Measurements from ENCODE around the gene MAPK13. TPM values are rescaled to one million over a fixed set of nuclear protein-coding genes. Genes with fewer than 3 reads are reported as not detected.
A peak's percentile ranks its signal among the peaks of the same experiment; 100 is the strongest.
"Not testable (repeated sequence)": the region's sequence is repeated elsewhere in the genome, so short reads cannot be mapped to it uniquely, and the experiment has no call there.

The MAPK13 gene
- polyA plus RNA-seq (ENCODE audit: insufficient read length), result 6.8 TPM

DNA sequence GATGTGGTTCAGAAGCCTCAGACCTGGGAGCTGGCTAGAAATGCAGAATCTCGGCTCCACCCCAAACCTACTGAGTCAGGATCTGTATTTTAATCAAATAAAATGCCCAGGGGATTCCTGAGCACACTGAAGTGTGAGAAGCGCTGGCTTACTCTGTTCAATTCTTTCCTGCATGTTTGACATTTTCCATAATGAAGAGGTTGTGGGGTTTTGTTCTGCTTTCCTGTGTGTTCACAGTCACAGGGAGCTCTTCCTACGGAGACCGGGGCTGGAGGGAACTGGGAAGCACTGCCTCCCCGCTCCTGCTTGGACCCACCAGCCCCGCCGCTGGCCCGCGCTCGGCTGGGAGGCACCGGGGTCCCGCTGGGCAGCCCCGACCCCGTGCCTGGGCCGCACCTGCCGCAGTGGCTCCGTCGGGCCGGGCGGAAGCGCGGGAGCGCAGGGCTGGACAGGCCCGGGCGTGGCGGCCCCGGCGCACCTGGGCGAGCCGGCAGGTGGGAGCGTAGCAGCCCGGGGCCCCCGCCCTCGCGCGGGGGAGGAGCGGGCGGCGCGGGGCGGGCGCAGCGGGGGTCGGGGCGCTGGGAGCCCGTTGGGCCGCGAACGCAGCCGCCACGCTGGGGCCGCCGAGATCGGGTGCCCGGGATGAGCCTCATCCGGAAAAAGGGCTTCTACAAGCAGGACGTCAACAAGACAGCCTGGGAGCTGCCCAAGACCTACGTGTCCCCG is at the start of gene MAPK13:
MAPK13 (plus strand) TSS at position 573 of the 726 bp plus-strand sequence; CDS start at position 643, 70 bp downstream.
- no peak for DNase-seq (ENCODE audit: low read depth)

DNA sequence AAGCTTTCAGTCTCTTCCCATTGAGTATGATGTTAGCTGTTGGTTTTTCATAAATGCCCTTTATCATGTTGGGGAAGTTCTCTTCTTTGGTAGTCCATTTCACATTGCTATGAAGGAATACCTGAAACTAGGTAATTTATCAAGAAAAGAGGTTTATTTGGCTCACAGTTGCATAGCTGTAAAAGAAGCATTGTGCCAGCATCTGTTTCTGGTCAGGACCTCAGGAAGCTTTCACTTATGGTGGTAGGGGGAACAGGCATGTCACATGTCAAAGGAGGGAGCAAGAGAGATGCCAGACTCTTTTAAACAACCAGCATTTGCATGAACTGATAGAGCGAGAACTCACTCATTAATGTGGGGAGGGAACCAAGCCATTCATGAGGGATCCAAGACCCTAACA is 48.0 kb upstream of the MAPK13 start:
- DNase-seq (ENCODE audit: low read depth), result no peak

DNA sequence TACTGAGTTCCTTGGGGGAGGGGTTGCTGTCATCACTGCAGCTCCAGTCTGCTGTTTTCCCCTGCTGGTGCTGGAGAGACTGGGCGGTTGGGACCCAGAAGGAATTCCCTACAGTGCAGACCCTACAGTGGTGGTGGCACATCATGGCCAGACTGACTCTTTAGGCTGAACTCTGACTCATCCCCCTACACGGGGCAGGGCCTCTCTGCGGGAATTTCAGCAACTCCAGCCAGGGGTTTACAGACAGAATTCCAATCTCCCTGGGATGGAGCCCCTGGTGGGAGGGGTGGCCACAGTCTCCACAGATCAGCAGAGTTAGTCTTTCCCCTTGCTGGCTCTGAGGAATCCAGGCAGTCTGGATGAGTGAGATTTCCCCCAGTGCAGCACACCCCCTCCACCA is 46.9 kb upstream of the MAPK13 start:
- no peak for DNase-seq (ENCODE audit: low read depth)

DNA sequence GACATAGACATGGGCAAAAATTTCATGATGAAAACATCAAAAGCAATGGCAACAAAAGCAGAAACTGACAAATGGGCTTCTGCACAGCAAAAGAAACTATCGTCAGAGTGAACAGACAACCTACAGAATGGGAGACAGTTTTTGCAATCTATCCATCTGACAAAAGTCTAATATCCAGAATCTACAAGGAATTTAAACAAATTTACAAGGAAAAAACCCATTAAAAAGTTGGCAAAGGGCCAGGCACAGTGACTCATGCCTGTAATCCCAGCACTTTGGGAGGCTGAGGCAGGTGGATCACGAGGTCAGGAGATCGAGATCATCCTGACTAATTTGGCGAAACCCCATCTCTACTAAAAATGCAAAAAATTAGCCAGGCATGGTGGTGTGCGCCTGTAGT is 42.1 kb upstream of the MAPK13 start:
- DNase-seq (ENCODE audit: low read depth), result not testable (repeated sequence)

DNA sequence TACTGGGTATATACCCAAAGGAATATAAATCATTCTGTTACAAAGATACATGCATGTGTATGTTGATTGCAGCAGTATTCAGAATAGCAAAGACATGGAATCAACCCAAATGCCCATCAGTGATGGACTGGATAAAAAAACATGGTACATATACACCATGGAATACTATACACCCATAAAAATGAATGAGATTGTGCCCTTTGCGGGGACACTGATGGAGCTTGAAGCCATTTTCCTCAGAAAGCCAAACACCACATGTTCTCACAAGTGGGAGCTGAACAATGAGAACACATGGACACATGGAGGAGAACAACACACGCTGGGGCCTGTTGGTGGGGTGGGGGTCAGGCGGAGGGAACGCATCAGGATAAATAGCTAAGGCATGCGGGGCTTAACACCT is 41.3 kb upstream of the MAPK13 start:
- DNase-seq (ENCODE audit: low read depth), result no peak

DNA sequence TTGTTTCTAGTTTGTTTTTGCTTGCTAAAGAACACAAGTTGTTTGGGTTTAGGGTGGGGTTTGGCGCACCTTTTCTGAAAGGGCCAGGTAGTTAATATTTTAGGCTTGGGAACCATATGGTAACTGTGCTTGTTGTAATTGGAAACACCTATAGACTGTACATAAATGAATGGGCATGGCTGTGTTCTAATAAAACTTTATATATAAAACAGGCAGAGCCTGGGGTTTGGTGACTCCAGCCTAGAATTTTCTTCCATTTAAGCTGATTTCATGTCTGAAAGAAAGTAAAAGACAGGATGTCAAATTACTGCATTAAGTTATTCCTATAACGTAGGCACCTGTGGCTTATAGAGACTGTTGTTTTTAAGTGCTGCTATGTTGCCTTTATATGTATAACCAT is 36.1 kb upstream of the MAPK13 start:
- DNase-seq (ENCODE audit: low read depth), result no peak

DNA sequence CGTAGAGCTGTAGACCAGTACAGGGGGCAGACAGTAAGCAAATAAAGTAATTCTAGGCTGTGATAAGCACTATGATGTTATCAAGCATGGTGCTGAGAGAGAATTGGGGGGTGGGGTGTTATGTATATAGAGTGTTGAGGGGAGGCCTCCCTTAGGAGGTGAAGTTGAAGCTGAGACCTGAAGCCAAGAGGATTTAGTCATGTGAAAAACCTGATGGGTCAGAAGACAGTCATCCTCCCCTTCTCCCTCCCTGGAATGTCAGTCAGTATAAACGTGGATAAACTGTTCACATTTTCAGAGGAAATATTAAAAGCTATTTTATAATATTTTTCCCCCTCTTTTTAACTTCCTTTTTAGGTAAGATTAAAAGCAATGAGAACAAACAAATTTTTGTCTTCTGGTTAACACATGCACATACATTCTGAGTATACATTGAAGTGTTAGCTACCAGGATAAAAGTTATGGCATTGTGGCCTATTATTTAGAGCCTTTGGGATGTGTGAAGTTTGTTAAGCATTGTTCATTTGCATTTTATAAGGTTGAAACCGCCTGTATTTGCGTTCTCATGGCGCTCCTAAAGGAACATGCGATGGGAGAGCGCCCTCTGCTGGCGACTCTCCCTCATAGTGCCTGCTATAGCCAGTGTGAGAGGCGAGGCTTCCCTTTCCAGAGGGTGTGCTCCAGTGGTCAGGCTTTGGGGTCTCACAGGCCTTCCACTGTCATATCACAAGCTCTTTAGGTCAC is 35.4 kb upstream of the MAPK13 start:
- peak; percentile 60 for DNase-seq (ENCODE audit: low read depth)

DNA sequence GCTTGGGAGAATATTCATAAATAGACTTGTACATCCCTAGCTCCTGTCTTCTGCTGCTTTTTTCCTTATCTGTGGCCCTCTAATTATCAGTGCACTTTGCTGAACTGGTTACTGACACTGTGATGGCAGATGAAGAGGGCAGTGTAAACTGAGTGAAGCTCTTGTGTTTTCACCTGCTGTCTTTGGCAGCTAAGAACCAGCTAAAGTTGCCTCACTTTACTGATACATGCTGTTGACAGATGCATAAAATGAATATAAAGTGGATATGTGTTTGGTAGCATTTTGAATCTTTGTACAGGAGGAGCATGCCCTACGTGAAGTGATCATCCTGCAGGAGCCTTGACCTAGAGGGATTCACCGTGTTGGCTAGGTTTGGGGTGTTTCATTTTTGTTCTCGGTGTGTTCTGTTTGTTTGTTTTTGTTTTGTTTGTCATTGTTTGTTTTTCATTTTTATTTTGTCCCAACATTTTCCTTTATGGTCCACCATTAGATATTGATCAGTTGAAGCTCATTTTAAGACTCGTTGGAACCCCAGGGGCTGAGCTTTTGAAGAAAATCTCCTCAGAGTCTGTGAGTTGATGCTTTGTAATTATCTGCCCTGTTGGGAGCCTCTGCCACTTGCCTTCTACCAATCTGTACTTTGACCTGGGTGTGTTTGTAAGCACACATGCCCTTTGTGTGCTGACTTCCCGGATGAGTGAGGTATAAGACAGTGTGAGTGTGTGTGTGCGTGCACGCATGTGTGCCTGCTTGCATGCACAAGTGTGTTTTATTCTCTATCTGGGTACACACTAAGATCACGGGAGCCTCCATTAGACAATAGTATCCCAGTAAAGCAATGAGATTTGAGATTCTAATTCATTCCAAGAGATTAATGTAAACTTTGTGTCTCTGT is 34.6 kb upstream of the MAPK13 start:
- DNase-seq (ENCODE audit: low read depth), result no peak

DNA sequence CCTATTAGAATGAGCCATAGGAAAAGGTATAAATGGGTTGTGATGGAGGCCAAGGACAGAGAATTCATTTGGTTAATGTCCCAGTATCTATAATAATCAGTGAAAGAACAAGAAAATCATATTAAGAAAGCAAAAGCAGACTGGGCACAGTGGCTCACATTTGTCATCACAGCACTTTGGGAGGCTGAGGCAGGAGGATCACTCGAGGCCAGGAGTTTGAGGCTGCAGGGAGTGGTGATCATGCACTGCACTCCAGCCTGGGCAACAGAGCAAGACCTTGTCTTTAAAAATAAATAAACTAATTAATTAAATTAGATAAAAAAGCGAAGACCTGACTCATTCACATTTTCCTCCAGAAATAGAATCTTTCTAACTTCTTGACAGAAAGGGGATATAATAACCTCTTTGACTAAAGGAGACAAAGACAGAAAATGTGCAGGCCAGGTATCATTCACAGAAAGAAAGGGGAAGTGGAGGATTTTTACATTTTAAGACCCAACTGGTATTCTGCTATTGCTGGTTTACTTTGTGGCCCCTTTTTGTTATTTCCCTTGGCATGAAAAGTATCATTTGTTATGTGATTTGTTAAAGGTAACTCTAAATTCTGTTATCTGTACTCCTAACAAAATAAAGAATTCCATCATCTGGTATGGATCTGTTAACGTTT is 31.9 kb upstream of the MAPK13 start:
- DNase-seq (ENCODE audit: low read depth), result no peak

DNA sequence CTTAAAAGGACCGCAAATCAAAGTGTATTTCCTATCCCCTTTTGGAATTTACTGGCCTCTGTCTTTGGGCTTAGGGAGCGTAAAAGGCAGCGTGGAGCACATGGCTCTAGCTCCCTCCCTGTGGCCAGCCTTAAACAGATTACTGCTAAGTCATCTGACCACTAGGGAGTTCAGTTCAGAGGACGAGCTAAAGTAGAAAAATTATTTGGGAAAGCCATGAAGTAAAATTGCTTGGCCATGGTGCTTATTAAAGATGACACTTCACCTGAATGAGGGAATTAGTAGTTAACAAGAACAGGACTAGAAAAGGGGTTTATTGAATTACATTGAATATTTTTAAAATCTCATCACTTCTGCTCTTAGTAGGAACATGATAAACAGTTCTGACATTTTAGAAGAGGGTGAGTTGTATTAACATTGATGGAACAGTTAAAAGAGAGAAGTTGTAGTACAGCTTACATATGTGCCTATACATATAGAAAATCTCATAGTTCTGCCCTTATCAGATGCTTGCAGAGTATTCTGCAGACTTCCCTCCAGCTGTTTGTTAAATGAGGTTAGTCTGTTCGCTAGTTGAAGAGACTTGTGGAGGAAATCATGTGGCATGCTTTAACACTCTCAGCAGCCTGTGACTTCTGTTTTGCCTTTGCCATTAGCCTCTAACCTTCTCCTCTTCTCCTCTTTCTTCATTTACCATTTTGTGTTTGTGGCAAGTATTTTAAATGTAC is 31.2 kb upstream of the MAPK13 start:
- no peak for DNase-seq (ENCODE audit: low read depth)

DNA sequence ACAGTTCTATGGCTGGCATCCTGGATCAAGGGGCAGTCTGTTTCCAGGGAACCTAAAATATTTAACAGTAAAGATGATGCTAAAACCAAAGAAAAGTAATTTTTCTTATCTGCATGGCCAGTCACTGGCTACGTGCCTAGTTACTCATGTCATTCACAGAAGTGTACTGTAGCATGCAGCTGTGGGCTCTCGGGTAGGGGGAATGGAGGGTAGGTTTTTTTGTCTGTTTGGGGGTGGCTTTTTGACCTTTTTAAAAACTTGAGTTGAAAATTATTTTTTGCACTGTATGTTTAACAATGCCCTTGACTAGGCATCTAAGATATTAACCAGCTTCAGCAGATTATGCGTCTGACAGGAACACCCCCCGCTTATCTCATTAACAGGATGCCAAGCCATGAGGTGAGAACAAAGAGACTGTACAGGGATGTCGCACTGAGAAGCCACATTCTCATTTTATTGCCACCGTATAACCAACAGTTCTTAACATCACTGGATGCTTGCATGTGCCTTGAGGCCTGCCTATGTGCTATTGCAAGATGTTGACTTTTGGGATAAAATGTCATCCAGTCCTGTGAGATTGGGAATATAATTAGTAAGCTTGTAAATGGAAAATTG is 30.3 kb upstream of the MAPK13 start:
- no peak for DNase-seq (ENCODE audit: low read depth)

DNA sequence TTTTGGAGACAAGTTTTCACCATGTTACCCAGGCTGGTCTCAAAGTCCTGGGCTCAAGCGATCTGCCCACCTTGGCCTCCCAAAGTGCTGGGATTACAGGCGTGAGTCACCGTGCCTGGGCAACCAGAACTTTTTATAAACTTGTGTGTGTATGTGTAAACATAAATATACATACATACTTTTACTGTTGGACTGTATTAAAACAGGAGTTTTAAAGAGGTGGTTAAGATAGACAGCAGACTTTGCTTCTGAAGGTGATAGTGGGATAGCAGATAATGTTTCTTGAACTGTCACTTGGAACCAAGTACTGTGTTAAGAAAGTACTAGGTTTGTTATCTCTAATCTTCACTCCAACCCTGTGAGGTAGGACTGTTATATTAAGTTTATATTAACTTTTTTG is 28.6 kb upstream of the MAPK13 start:
- DNase-seq (ENCODE audit: low read depth), result no peak

DNA sequence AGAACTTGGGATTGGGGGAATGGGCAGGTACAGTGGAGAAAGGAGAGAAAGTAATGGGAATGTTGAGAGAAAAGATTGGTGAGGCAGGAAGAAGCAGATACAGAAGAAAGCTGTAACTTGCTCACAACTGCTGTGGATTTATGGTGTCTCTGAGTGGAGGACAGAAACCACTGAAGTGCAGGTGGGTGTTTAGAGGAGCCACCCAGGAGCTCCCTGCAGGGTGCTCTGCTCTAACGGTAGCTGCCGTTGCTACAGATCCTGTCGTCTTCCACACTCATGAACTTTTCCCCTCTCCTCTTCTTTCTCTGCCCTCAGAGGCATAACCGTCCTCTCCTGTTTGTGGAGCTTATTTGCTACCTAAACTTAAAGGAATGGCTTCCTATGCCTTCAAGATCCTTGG is 27.5 kb upstream of the MAPK13 start:
- DNase-seq (ENCODE audit: low read depth), result no peak

DNA sequence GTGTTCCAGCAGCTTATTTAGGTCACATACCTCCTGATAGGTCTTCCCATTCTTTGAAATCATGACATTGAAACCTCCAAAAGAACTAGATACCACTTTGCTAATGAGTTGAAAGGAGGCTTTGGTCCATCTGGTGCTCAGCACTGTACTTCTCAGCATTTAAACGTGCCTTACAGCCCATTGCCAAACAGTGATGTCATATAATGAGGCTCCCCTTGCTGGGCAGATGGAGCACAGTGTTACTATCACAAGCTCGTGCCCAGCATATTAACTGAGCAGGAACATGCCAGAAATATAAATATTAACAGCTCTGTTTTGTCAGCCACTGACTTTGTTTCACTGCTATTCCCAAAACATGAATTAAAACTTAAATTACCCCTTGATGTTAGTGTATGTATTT is 25.5 kb upstream of the MAPK13 start:
- no peak for DNase-seq (ENCODE audit: low read depth)

DNA sequence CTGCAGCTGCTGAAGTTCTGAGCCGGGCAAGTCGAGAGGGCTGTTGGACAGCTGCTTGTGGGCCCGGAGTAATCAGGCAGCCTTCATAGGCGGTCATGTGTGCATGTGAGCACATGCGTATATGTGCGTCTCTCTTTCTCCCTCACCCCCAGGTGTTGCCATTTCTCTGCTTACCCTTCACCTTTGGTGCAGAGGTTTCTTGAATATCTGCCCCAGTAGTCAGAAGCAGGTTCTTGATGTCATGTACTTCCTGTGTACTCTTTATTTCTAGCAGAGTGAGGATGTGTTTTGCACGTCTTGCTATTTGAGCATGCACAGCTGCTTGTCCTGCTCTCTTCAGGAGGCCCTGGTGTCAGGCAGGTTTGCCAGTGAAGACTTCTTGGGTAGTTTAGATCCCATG is 21.2 kb upstream of the MAPK13 start:
- DNase-seq (ENCODE audit: low read depth), result no peak

DNA sequence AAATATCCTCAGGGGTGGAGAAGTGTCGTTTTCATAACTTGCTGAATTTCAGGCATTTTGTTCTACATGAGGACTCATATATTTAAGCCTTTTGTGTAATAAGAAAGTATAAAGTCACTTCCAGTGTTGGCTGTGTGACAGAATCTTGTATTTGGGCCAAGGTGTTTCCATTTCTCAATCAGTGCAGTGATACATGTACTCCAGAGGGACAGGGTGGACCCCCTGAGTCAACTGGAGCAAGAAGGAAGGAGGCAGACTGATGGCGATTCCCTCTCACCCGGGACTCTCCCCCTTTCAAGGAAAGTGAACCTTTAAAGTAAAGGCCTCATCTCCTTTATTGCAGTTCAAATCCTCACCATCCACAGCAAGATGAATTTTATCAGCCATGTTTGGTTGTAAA is 20.3 kb upstream of the MAPK13 start:
- DNase-seq (ENCODE audit: low read depth), result no peak

DNA sequence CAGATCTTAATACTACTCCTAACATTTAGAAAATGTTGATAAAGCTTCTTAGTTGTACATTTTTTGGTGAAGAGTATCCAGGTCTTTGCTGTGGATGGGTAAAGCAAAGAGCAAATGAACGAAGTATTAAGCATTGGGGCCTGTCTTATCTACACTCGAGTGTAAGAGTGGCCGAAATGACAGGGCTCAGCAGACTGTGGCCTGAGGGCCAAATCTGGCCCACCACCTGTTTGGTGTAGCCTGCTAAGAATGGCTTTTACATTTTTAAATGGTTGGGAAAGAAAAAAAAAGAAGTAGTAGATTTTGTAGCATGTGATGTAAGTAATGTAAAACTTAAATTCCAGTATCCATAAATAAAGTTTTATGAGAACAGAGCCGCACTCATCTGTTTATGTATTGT is 19.4 kb upstream of the MAPK13 start:
- DNase-seq (ENCODE audit: low read depth), result no peak

DNA sequence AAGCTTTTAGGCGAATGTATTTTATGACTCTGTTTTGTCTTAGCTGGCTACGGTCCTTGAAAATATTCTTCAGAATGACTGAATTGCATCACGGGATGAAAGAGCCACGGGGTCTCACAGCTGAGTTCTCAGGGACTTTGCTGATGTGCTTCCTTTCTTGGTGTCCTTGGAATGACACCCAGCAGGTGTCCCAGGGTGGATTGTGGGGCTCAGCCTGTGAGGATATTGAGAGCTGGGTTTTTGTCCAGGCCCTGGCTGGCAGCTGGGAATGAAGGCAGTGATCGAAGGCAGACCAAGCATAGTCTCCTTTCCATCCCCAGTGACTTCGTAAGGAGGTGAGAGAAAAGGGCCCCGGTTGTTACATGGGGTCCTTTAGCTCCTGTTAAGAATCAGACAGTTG is 18.8 kb upstream of the MAPK13 start:
- DNase-seq (ENCODE audit: low read depth), result no peak

DNA sequence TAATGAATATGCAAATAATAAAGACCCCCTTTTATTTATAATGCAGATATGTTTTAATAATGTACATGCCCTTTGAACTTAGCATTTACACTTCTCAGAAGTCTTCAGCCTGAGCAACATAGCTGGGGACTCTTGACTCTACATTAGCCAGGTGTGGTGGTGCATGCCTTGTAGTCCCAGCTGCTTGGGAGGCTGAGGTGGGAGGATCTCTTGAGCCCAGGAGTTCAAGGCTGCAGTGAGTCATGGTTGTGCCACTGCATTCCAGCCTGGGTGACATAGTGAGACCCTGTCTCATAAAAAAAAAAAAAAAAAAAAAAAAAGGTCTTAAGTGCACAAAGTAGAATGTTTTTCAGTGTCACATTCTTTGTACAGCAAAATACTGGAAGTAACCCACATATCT is 17.3 kb upstream of the MAPK13 start:
- no peak for DNase-seq (ENCODE audit: low read depth)

DNA sequence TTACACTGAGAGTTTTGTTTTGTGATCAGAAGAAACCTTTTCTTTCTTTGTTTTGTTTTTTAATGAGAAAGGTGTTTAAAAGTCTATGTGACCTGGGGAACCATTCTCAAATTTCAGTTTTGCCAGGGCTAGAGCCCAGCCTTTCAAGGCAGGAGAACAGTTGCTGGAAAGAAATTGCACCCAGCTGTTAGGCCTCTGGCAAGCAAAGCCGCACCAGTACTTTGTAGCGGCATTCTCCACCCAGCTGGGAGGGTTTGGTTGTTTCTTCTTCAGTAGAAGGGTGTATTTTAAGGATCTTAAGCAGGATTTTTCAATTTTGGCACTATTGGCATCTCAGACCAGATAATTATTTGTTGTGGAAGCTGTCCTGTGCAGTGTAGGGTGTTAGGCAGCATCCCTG is 16.6 kb upstream of the MAPK13 start:
- no peak for DNase-seq (ENCODE audit: low read depth)
